Duodenal mucosa (tissue), 2 donors: ENCODE results near the gene DSG3.

Source experiments
- H3K27ac ChIP-seq: one replicate; pipeline ENCODE4 v1.7.0; 2013; ENCODE audit warnings: low read depth, low read length
- H3K27me3 ChIP-seq, 2 donors: one replicate each; pipeline ENCODE4 v1.7.0; 2013; ENCODE audit warnings: low read length in 2 of 2, control low read depth in 1 of 2; ENCODE audit not compliant: insufficient read depth in 2 of 2, control insufficient read depth in 1 of 2
- H3K36me3 ChIP-seq, 2 donors: one replicate each; pipeline ENCODE4 v1.7.0; 2013; ENCODE audit warnings: low read length in 2 of 2, control low read depth in 1 of 2; ENCODE audit not compliant: insufficient read depth in 2 of 2, control insufficient read depth in 1 of 2
- H3K4me1 ChIP-seq, 2 donors: one replicate each; pipeline ENCODE4 v1.7.0; 2013; ENCODE audit warnings: low read length in 2 of 2, control low read depth in 1 of 2; ENCODE audit not compliant: insufficient read depth in 2 of 2, control insufficient read depth in 1 of 2
- H3K4me3 ChIP-seq, 2 donors: one replicate each; pipeline ENCODE4 v1.7.0; 2013; ENCODE audit warnings: low read length in 2 of 2, low read depth in 1 of 2
- H3K9ac ChIP-seq, 2 donors: one replicate each; pipeline ENCODE4 v1.7.0; 2013; ENCODE audit warnings: low read length in 2 of 2, low read depth in 1 of 2
- H3K9me3 ChIP-seq, 2 donors: one replicate each; pipeline ENCODE4 v1.7.0; 2013; ENCODE audit warnings: low read length in 2 of 2, control low read depth in 1 of 2; ENCODE audit not compliant: control insufficient read depth in 1 of 2

Gene DSG3

GRCh38 chr18:31413137-31413536, 34.4 kb upstream of the DSG3 start:
- Histone ChIP-seq H3K36me3 (no peaks in the 10 kb centered on the region), H3K9ac (no peak overlapping the region), H3K9me3 (no peaks in the 10 kb centered on the region), H3K27me3 (no peaks in the 10 kb centered on the region), H3K4me3 (no peak overlapping the region), H3K27ac (no peak overlapping the region), H3K4me1 (no peaks in the 10 kb centered on the region)

GRCh38 chr18:31417850-31418249, 29.7 kb upstream of the DSG3 start:
- H3K4me1 ChIP-seq, result no peaks in the 10 kb centered on the region
- no peak overlapping the region for H3K27ac ChIP-seq
- H3K4me3 ChIP-seq, result no peak overlapping the region
- H3K9me3 ChIP-seq, result peaks cover 0 to 2% of the 10 kb centered on the region in 2 donors
- no peak overlapping the region for H3K9ac ChIP-seq
- no peaks in the 10 kb centered on the region for H3K36me3 ChIP-seq
- H3K27me3 ChIP-seq, result no peaks in the 10 kb centered on the region

- peaks cover 0 to 3% of the 10 kb centered on the region in 2 donors for H3K9me3 ChIP-seq
- no peaks in the 10 kb centered on the region for H3K27me3 ChIP-seq
- H3K4me3 ChIP-seq, result no peak overlapping the region
- H3K4me1 ChIP-seq, result no peaks in the 10 kb centered on the region
- no peak overlapping the region for H3K9ac ChIP-seq
- no peaks in the 10 kb centered on the region for H3K36me3 ChIP-seq
- H3K27ac ChIP-seq, result no peak overlapping the region
These were observed 28.0 kb upstream of the DSG3 start for GRCh38 chr18:31419457-31419932.

- H3K27ac ChIP-seq, result no peak overlapping the region
- no peak overlapping the region for H3K9ac ChIP-seq
- no peaks in the 10 kb centered on the region for H3K27me3 ChIP-seq
- no peaks in the 10 kb centered on the region for H3K36me3 ChIP-seq
- H3K4me3 ChIP-seq, result no peak overlapping the region
- no peaks in the 10 kb centered on the region for H3K4me1 ChIP-seq
- H3K9me3 ChIP-seq, result peaks cover 0 to 3% of the 10 kb centered on the region in 2 donors
These were observed 27.5 kb upstream of the DSG3 start for GRCh38 chr18:31420032-31420431.

- H3K27ac ChIP-seq, result no peak overlapping the region
These were observed 27.0 kb upstream of the DSG3 start for GRCh38 chr18:31420524-31420923.

GRCh38 chr18:31424383-31424988, 23.1 kb upstream of the DSG3 start:
- Histone ChIP-seq H3K9me3 (peaks cover 0 to 3% of the 10 kb centered on the region in 2 donors), H3K27me3 (no peaks in the 10 kb centered on the region), H3K9ac (no peak overlapping the region), H3K4me3 (no peak overlapping the region), H3K4me1 (no peaks in the 10 kb centered on the region), H3K36me3 (no peaks in the 10 kb centered on the region), H3K27ac (no peak overlapping the region)

More at GRCh38 chr18:31420524-31420923, 27.0 kb upstream of the DSG3 start:
- Histone ChIP-seq H3K4me3 (no peak overlapping the region), H3K27me3 (no peaks in the 10 kb centered on the region), H3K4me1 (no peaks in the 10 kb centered on the region), H3K9ac (no peak overlapping the region), H3K36me3 (no peaks in the 10 kb centered on the region), H3K9me3 (peaks cover 0 to 3% of the 10 kb centered on the region in 2 donors)

GRCh38 chr18:31426021-31426420, 21.5 kb upstream of the DSG3 start:
- H3K4me3 ChIP-seq, result no peak overlapping the region
- H3K9ac ChIP-seq, result no peak overlapping the region
- peaks cover 0 to 3% of the 10 kb centered on the region in 2 donors for H3K9me3 ChIP-seq
- H3K27ac ChIP-seq, result no peak overlapping the region
- no peaks in the 10 kb centered on the region for H3K36me3 ChIP-seq
- peaks cover 0 to 6% of the 10 kb centered on the region in 2 donors for H3K4me1 ChIP-seq
- H3K27me3 ChIP-seq, result no peaks in the 10 kb centered on the region

GRCh38 chr18:31426871-31427406, 20.6 kb upstream of the DSG3 start:
- no peaks in the 10 kb centered on the region for H3K36me3 ChIP-seq
- no peak overlapping the region for H3K4me3 ChIP-seq
- no peak overlapping the region for H3K27ac ChIP-seq
- H3K9me3 ChIP-seq, result peaks cover 0 to 3% of the 10 kb centered on the region in 2 donors
- H3K27me3 ChIP-seq, result no peaks in the 10 kb centered on the region
- no peak overlapping the region for H3K9ac ChIP-seq
- peaks cover 0 to 6% of the 10 kb centered on the region in 2 donors for H3K4me1 ChIP-seq

- no peaks in the 10 kb centered on the region for H3K36me3 ChIP-seq
- H3K4me3 ChIP-seq, result no peak overlapping the region
- H3K4me1 ChIP-seq, result peaks cover 0 to 6% of the 10 kb centered on the region in 2 donors
- no peak overlapping the region for H3K27ac ChIP-seq
- H3K27me3 ChIP-seq, result no peaks in the 10 kb centered on the region
- H3K9me3 ChIP-seq, result no peaks in the 10 kb centered on the region
- H3K9ac ChIP-seq, result no peak overlapping the region
These were observed 19.3 kb upstream of the DSG3 start for GRCh38 chr18:31428211-31428610.

GRCh38 chr18:31429623-31430022, 17.9 kb upstream of the DSG3 start:
- no peaks in the 10 kb centered on the region for H3K9me3 ChIP-seq
- no peaks in the 10 kb centered on the region for H3K27me3 ChIP-seq
- H3K9ac ChIP-seq, result no peak overlapping the region
- H3K4me1 ChIP-seq, result peaks cover 0 to 6% of the 10 kb centered on the region in 2 donors
- H3K27ac ChIP-seq, result no peak overlapping the region
- no peak overlapping the region for H3K4me3 ChIP-seq
- no peaks in the 10 kb centered on the region for H3K36me3 ChIP-seq
